NCI-H774 (cell line): Measurements from ENCODE around the gene CUTA.

ENCODE experiments used
- DNase-seq: peaks from one replicate; lab custom pipeline; 2025; lab: John Stamatoyannopoulos, UW

CUTA gene

DNA sequence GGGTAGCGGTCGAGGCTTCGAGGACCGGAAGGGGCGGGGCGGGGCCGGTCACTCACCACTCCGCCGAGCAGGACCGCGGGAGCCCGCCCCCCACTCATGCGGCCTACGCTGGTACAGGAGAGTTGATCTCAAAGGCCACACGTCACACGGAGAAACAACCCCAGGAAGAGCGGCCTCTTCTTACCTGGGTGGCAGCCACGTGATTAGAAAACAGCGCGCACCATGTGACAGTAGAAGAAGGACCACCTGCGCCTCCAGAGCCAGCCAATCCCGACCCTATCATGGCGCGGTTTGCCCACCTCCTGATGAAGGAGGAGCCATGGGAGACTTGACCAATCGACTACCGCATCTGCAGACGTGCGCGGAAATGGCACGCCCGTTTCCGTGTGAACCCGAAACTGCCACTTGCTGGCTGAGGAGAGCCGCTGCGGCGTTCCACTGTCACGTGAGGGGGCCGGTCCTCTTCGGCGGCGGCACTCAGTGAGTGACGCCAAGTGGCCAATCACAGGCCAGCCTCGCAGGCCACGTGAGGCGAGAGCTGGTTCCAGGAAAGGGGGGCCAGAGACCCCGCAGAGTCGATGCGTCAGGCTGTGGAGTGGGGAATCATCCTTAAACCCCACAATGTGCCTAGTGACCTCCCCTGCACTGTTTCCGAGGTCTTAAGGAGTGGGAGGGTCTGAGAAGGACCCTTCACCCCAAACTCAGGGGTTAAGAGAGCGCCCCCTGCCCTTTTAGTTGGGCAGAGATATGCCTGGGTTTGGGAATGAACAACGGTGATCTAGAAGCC is at the start of gene CUTA:
Gene CUTA, minus strand, starts transcription at position 205 of the 787 bp plus-strand sequence. Its CDS starts 107 bp downstream, at position 98.
- peak; percentile 99 for DNase-seq

DNA sequence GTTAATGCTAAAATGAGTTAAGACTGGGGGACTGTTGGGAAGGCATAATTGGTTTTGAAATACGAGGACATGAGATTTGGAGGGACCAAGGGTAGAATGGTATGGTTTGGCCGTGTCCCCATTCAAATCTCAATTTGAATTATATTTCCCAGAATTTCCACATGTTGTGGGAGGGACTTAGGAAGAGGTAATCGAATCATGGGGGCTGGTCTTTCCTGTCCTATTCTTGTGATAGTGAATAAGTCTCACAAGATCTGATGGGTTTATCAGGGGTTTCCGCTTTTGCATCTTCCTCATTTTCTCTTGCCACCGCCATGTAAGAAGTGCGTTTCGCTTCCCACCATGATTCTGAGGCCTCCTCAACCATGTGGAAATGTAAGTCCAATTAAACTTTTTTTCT is 49.2 kb upstream of the CUTA start:
- no peak for DNase-seq

- no peak for DNase-seq
Observed at GRCh38 chr6:33466075-33466735, 48.3 kb upstream of the CUTA start.

DNA sequence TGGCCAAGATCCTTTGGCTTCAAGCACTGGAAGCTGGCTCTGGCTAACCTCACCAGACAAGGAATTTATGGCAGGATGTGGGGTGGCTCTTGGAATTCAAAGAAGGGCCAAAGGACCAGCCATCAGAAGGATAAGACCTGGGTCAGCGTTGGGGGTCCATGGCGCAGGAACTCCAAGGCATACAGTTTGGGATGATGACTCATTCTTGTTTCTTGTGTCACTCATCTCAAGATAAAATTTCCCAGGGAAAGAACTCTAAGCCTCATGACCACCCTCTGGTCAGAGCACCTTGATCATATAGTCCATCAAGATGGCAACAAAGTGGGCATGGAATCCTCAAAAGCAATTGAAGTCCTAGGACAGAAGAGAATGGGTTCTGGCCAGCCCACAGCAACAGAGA is 41.3 kb upstream of the CUTA start:
- DNase-seq, result no peak

- DNase-seq, result no peak
Observed at GRCh38 chr6:33458676-33459075, 40.8 kb upstream of the CUTA start.

DNA sequence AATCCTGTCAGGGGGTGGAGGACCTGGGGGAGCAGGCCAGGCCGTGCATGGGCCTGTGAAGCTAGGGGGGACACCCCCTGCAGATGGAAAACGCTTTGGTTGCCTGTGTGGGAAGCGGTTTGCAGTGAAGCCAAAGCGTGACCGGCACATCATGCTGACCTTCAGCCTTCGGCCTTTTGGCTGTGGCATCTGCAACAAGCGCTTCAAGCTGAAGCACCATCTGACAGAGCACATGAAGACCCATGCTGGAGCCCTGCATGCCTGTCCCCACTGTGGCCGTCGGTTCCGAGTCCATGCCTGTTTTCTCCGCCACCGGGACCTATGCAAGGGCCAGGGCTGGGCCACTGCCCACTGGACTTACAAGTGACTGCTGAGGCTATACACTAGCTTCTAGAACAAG is 38.2 kb upstream of the CUTA start:
- no peak for DNase-seq

- no peak for DNase-seq
Observed at GRCh38 chr6:33455051-33455450, 37.1 kb upstream of the CUTA start.

- DNase-seq, result peak; percentile 96
Observed at GRCh38 chr6:33454009-33454946, 36.4 kb upstream of the CUTA start, which contains the start of gene ZBTB9. ZBTB9 (plus strand) TSS chr6:33454576; CDS start chr6:33455101, 525 bp downstream.

GRCh38 chr6:33453393-33454008 is 35.6 kb upstream of the CUTA start:
- no peak for DNase-seq

DNA sequence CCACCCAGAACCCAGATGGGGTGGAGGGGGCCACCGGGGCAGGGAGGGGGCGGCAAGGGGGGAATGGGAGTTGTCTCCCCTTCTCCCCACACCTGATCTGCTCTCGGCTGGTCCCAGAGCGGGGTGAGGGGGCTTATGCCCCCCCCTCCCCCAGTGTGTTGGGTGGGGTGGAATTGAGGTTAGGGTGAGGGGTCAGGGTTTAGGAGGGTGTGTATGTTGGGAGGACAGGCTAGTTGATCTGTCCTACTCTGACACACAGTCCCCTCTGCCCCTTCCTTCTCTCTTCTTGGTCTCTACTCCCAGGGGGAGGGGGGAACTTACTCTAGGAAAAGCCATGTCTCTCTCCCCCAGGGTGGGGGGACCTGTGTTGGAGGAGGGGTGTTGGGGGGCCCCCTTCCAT is 34.6 kb upstream of the CUTA start:
- no peak for DNase-seq

DNA sequence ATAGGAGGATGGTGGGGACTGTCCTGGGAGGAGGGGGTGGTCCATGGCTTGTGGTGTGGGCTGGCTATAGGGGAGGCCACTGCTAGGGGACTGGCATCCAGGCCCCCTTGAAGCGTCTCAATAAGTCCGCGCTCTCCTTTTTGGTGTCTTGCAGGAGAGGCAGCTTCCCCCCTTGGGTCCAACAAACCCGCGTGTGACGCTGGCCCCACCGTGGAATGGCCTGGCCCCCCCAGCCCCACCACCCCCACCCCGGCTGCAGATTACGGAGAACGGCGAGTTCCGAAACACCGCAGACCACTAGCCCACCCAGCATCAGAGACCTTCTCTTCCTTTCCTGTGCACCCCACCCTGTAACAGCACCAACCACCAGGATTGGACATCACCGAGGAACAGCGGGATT is 33.7 kb upstream of the CUTA start:
- DNase-seq, result no peak

- DNase-seq, result no peak
Observed at GRCh38 chr6:33450434-33450833, 32.5 kb upstream of the CUTA start.

- DNase-seq, result no peak
Observed at GRCh38 chr6:33446356-33446755, 28.4 kb upstream of the CUTA start.

- DNase-seq, result no peak
Observed at GRCh38 chr6:33445119-33445603, 27.3 kb upstream of the CUTA start.

GRCh38 chr6:33443619-33444504 is 26.0 kb upstream of the CUTA start:
- no peak for DNase-seq

GRCh38 chr6:33443025-33443424 is 25.1 kb upstream of the CUTA start:
- DNase-seq, result no peak

DNA sequence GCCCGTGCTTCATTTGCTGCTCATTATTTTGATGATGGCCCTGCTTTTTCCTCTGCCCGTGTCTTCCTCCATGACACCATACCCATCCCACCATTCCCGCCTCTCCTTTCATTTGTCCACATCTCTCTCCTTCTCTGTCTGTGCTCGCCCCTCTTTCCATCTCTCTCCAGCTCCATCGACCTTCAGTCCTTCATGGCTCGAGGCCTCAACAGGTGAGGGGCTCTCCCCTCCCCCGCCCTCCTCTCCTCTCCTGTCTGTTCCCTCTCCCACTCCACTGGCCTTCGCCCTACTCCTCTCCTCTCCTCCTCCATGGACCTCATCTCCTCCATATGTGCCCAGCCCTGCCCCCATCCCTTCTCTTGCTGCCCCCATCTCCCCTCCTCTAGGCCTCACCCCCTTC is 24.4 kb upstream of the CUTA start:
- DNase-seq, result no peak

DNA sequence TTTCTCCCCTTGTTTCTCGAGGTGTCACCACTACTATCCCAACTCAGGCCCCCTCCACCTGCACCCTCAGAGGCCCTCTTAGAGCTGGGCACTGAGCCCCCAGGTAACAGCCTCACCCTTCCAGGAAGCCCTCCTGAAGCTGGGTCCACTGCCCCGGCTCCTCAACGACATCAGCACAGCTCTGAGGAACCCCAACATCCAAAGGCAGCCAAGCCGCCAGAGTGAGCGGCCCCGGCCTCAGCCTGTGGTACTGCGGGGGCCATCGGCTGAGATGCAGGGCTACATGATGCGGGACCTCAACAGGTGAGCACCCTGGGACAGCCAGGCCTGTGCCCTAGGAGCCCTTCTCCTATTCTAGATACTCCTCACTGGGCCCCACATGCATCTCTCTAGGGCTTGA is 23.6 kb upstream of the CUTA start:
- DNase-seq, result no peak

DNA sequence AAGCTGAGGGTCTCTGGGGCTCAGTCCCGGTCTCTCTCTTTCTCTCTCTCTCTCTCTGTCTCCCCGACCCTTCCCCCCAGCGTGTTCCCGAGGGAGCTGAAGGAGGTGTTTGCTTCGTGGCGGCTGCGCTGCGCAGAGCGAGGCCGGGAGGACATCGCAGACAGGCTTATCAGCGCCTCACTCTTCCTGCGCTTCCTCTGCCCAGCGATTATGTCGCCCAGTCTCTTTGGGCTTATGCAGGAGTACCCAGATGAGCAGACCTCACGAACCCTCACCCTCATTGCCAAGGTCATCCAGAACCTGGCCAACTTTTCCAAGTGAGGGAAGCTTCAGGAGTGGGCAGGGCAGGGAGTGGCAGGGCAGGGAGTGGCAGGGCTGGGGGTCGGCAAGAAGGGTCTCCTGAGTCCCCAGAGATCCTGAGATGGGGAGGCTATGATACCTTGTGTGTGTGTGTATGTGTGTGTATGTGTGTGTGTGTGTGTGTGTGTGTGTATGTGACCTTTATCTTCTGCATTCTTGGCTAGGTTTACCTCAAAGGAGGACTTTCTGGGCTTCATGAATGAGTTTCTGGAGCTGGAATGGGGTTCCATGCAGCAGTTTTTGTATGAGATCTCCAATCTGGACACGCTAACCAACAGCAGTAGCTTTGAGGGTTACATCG is 22.9 kb upstream of the CUTA start:
- DNase-seq, result no peak

DNA sequence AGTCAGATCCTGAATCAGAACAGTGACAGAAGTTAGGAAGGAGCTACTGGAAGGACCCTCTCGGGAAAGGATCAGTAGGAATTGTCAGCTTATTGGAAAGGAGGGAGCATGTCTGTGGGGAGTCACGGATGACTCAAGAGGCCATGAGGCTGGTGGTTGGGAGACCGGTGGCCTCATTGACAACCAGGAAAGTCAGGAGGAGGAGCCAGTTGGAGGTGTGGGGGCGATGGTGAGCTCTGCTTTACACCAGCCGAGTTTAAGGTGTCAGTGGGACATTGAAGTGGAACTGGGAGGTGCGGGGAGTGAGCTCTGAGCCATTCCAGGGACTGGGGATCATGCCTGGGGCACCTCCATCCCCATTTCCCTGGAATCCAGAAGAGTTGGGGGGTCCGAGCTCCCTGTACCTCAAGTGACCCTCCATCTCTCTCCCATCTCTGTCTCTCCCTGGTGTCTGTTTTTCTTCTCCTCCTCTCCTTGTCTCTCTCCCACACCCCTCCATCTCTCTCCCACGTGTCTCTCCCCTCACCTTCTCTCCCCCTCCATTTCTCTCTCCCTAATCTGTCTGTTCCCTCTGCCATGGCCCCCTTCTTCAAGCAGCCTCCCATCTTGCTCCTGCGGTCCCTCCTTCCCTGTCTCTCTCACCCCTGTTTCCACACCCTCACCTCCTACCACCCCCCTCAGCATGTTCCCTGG is 22.2 kb upstream of the CUTA start:
- no peak for DNase-seq
